HG03354 (cell line): Measurements from ENCODE around the gene NECTIN4.
"Not testable (repeated sequence)": the region's sequence is repeated elsewhere in the genome, so short reads cannot be mapped to it uniquely, and the experiment has no call there.

Experiments
- ATAC-seq: cut with Tn5 transposase; IDR thresholded peaks from one replicate; pipeline ENCODE4 v1.9.1; 2021; ENCODE audit warnings: mild to moderate bottlenecking; ENCODE audit not compliant: unreplicated experiment, poor library complexity, severe bottlenecking

NECTIN4 gene

GRCh38 chr1:161039154-161039545 is 50.2 kb downstream of the NECTIN4 start:
- ATAC-seq: no peak

- peak; percentile 91 for ATAC-seq
These were observed 50.7 kb downstream of the NECTIN4 start, which contains the start of gene TSTD1 for GRCh38 chr1:161038523-161039153. TSS of gene TSTD1 (minus strand) at chr1:161038964. CDS start at chr1:161038889, 75 bp downstream.

GRCh38 chr1:161037661-161038522 is 51.5 kb downstream of the NECTIN4 start:
- ATAC-seq: no peak

GRCh38 chr1:161033751-161034150 is 55.6 kb downstream of the NECTIN4 start:
- ATAC-seq: no peak

- ATAC-seq: no peak
These were observed 56.9 kb downstream of the NECTIN4 start for GRCh38 chr1:161032409-161032808.

GRCh38 chr1:161031874-161032273 is 57.5 kb downstream of the NECTIN4 start:
- no peak for ATAC-seq

GRCh38 chr1:161029466-161029865 is 59.9 kb downstream of the NECTIN4 start:
- not testable (repeated sequence) for ATAC-seq

GRCh38 chr1:161026954-161027353 is 62.4 kb downstream of the NECTIN4 start:
- not testable (repeated sequence) for ATAC-seq

GRCh38 chr1:161022432-161022831 is 66.9 kb downstream of the NECTIN4 start:
- ATAC-seq: not testable (repeated sequence)

- ATAC-seq: no peak
These were observed 67.4 kb downstream of the NECTIN4 start for GRCh38 chr1:161021970-161022353.

GRCh38 chr1:161021165-161021969 is 68.0 kb downstream of the NECTIN4 start:
- ATAC-seq: peak; percentile 85
